Hepatocyte (in vitro differentiated cells): ENCODE data around the gene HS3ST1.

ENCODE experiments used
- EZH2 ChIP-seq: fragments of 200-600 bp; sonication (generic); IDR thresholded peaks from 2 replicates; pipeline ENCODE4 v1.6.1; 2016; ENCODE audit warnings: antibody characterized with exemption, mild to moderate bottlenecking, borderline replicate concordance
- EZH2phosphoT487 ChIP-seq: fragments of 200-600 bp; sonication (generic); IDR thresholded peaks from one replicate; pipeline ENCODE4 v1.6.1; 2018; ENCODE audit warnings: antibody characterized with exemption, mild to moderate bottlenecking, low read depth, moderate library complexity; ENCODE audit not compliant: unreplicated experiment, severe bottlenecking
- TF ChIP-seq, protein P1 (sequence below): fragments of 200-600 bp; sonication (generic); IDR thresholded peaks from 2 replicates; pipeline ENCODE4 v1.5.1; 2016; ENCODE audit warnings: antibody characterized with exemption, mild to moderate bottlenecking; ENCODE audit not compliant: poor library complexity

- no peak for TF ChIP-seq EZH2
- TF ChIP-seq, protein P1, sequence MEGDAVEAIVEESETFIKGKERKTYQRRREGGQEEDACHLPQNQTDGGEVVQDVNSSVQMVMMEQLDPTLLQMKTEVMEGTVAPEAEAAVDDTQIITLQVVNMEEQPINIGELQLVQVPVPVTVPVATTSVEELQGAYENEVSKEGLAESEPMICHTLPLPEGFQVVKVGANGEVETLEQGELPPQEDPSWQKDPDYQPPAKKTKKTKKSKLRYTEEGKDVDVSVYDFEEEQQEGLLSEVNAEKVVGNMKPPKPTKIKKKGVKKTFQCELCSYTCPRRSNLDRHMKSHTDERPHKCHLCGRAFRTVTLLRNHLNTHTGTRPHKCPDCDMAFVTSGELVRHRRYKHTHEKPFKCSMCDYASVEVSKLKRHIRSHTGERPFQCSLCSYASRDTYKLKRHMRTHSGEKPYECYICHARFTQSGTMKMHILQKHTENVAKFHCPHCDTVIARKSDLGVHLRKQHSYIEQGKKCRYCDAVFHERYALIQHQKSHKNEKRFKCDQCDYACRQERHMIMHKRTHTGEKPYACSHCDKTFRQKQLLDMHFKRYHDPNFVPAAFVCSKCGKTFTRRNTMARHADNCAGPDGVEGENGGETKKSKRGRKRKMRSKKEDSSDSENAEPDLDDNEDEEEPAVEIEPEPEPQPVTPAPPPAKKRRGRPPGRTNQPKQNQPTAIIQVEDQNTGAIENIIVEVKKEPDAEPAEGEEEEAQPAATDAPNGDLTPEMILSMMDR, result no peak
- TF ChIP-seq EZH2phosphoT487, result no peak
These were observed 47.2 kb upstream of the HS3ST1 start for GRCh38 chr4:11475871-11476270.
